AG09319 (cell line): ENCODE results near the gene CLIP4.

Experiments
- DNase-seq: peaks from one replicate; pipeline ENCODE4 v3.0.0-alpha.2; 2010; ENCODE audit warnings: low read depth; ENCODE audit errors: extremely low read depth
- CTCF ChIP-seq: IDR thresholded peaks from 2 replicates; pipeline ENCODE4 v1.5.1; 2011; ENCODE audit warnings: low read depth, mild to moderate bottlenecking, inconsistent platforms, low read length, moderate library complexity

The CLIP4 gene

GRCh38 chr2:29175338-29175737 lies 60.1 kb downstream of the CLIP4 start:
- TF ChIP-seq CTCF: no peak
- DNase-seq: no peak

GRCh38 chr2:29182334-29182733 lies 67.1 kb downstream of the CLIP4 start:
- no peak for DNase-seq
- TF ChIP-seq CTCF: no peak

GRCh38 chr2:29182920-29183319 lies 67.7 kb downstream of the CLIP4 start:
- no peak for DNase-seq
- no peak for TF ChIP-seq CTCF

GRCh38 chr2:29184531-29184930 lies 69.3 kb downstream of the CLIP4 start:
- TF ChIP-seq CTCF: no peak
- DNase-seq: no peak

GRCh38 chr2:29186817-29187216 lies 71.6 kb downstream of the CLIP4 start:
- no peak for DNase-seq
- TF ChIP-seq CTCF: no peak

GRCh38 chr2:29187926-29188325 lies 72.7 kb downstream of the CLIP4 start:
- no peak for TF ChIP-seq CTCF
- DNase-seq: no peak

GRCh38 chr2:29189052-29189451 lies 73.8 kb downstream of the CLIP4 start:
- no peak for DNase-seq
- TF ChIP-seq CTCF: no peak
